Endothelial cell (in vitro differentiated cells): Measurements from ENCODE around the gene IFRD2. TPM values are rescaled to one million over a fixed set of nuclear protein-coding genes. Genes with fewer than 3 reads are reported as not detected.

Experiments used
- DNase-seq: peaks from one replicate; pipeline ENCODE4 v3.0.0; 2021; ENCODE audit warnings: low spot score
- H3K27ac Mint-ChIP-seq: one replicate; pipeline ENCODE4 v1.8.0; 2021; ENCODE audit warnings: mixed read lengths, inconsistent platforms; ENCODE audit not compliant: unreplicated experiment
- H3K27me3 Mint-ChIP-seq: one replicate; pipeline ENCODE4 v1.8.0; 2021; ENCODE audit warnings: mild to moderate bottlenecking, moderate library complexity, mixed read lengths, inconsistent platforms; ENCODE audit not compliant: unreplicated experiment
- H3K36me3 Mint-ChIP-seq: one replicate; pipeline ENCODE4 v1.8.0; 2021; ENCODE audit warnings: mild to moderate bottlenecking, low read depth, mixed read lengths, inconsistent platforms; ENCODE audit not compliant: unreplicated experiment
- H3K4me1 Mint-ChIP-seq: one replicate; pipeline ENCODE4 v1.8.0; 2021; ENCODE audit warnings: mild to moderate bottlenecking, mixed read lengths, inconsistent platforms; ENCODE audit not compliant: unreplicated experiment
- H3K4me3 Mint-ChIP-seq: one replicate; pipeline ENCODE4 v1.8.0; 2021; ENCODE audit warnings: mild to moderate bottlenecking, mixed read lengths, inconsistent platforms; ENCODE audit not compliant: unreplicated experiment
- H3K9me3 Mint-ChIP-seq: one replicate; pipeline ENCODE4 v1.8.0; 2021; ENCODE audit warnings: mixed read lengths, inconsistent platforms; ENCODE audit not compliant: unreplicated experiment
- total RNA-seq: library from RNA; stranded (reverse); fragmentation: NEBNext Ultra II Directional; extraction: Animal tissue kit (Norgen Biotek cat#: 25700); gene quantifications from one replicate; pipeline ENCODE4 v1.2.1, GENCODE V29; 2021; ENCODE audit not compliant: unreplicated experiment
- TF ChIP-seq, protein P1 (sequence below): fragments of 200-600 bp; sonication (generic); IDR thresholded peaks from one replicate; pipeline ENCODE4 v1.5.0; 2021; ENCODE audit warnings: antibody characterized with exemption; ENCODE audit not compliant: unreplicated experiment

Gene IFRD2
- total RNA-seq, 1 donor from 2014 or later: 43.2 TPM

DNA sequence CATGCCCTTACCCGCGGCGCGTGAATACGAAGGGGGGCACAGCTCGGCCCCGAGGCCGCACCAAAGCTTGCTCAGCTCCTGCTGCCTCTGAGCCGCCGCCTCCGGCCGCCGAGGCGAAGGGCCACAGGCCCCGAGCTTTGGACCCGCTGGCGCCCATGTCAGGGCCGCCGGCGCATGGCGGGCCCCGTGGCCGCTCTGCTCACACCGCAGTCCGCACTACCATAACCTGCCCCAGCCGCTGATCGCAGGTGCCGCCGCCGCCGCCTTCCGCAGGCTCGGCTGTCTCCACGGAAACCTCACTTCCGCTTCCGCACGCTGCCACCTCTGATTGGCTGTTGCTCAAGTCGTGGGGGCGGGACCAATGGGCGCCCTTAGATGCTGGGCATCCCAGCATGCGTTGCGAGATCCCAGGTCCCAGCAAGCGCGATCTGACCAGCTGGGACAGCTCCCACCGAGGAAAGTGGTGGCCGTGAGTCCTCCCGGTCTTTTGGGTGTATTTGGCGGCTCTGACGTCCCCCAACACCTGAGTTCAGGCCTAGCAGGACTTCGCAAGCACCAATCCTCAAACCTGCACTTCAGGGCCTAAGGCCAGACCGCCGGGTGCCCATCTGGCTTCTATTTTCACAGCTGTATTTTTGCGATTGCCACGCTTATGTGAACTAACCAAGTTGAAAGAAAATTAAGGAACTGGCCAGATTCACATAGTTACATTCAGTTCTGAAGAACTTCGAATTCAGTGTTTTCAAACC lies 35.9 kb upstream of the IFRD2 start, which contains the start of gene TUSC2:
TSS of gene TUSC2 (minus strand) at position 281 of the 749 bp plus-strand sequence. CDS start at position 157, 124 bp downstream.
- TF ChIP-seq, protein P1, sequence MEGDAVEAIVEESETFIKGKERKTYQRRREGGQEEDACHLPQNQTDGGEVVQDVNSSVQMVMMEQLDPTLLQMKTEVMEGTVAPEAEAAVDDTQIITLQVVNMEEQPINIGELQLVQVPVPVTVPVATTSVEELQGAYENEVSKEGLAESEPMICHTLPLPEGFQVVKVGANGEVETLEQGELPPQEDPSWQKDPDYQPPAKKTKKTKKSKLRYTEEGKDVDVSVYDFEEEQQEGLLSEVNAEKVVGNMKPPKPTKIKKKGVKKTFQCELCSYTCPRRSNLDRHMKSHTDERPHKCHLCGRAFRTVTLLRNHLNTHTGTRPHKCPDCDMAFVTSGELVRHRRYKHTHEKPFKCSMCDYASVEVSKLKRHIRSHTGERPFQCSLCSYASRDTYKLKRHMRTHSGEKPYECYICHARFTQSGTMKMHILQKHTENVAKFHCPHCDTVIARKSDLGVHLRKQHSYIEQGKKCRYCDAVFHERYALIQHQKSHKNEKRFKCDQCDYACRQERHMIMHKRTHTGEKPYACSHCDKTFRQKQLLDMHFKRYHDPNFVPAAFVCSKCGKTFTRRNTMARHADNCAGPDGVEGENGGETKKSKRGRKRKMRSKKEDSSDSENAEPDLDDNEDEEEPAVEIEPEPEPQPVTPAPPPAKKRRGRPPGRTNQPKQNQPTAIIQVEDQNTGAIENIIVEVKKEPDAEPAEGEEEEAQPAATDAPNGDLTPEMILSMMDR: no peak
- Mint-ChIP-seq H3K27ac (peak within 1 kb of the TSS; percentile 74), H3K27me3 (peaks cover 4% of the 10 kb centered on the region), H3K9me3 (no peaks in the 10 kb centered on the region), H3K36me3 (peaks cover 19% of the 10 kb centered on the region), H3K4me1 (peaks cover 29% of the 10 kb centered on the region), H3K4me3 (peak within 1 kb of the TSS; percentile 92)
- peak; percentile 93 for DNase-seq

- Mint-ChIP-seq H3K4me1 (peaks cover 30% of the 10 kb centered on the region), H3K36me3 (peaks cover 16% of the 10 kb centered on the region), H3K9me3 (no peaks in the 10 kb centered on the region), H3K27ac (peak overlapping the region; percentile 74), H3K27me3 (peaks cover 6% of the 10 kb centered on the region), H3K4me3 (peak overlapping the region; percentile 91)
- no peak for DNase-seq
- TF ChIP-seq, protein P1: no peak
Observed at GRCh38 chr3:50327129-50327528, 34.9 kb upstream of the IFRD2 start.

- H3K4me3 Mint-ChIP-seq: no peak overlapping the region
- peaks cover 30% of the 10 kb centered on the region for H3K4me1 Mint-ChIP-seq
- peak overlapping the region; percentile 36 for H3K27ac Mint-ChIP-seq
- TF ChIP-seq, protein P1: no peak
- peaks cover 13% of the 10 kb centered on the region for H3K36me3 Mint-ChIP-seq
- H3K27me3 Mint-ChIP-seq: peaks cover 6% of the 10 kb centered on the region
- no peaks in the 10 kb centered on the region for H3K9me3 Mint-ChIP-seq
- DNase-seq: no peak
Observed at GRCh38 chr3:50326182-50326541, 33.9 kb upstream of the IFRD2 start.

DNA sequence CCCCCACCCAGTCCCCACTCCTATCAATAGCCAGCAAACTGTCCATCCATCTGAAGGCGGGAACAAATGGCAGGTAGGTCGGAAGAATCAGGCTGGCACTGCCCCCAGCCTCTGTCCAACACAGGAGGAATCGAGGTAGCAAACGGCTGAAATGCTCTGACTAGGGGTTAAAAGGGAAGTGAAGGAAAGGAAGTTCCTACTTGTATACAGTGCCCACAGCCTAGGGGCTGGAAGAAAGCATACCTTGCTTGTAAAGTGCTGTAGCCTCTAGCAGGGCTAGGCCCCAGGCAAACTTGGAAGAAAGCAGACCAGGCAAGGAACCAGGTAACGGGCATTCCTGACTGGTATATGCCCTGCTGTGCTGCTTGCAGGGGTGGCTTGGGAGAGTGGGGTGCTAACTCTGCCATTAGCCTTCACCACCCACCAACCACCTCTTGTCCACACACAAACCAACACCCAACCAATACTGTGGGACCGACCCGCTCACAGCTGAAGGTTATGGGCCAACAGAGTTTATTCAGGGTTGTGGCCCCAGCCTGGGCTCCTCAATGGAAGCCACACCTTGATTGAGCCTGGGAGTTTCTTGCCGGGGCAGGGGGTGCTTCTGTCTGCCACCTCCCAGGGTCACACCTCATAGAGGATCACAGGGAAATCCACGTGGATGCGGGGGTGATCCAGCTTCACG lies 33.4 kb upstream of the IFRD2 start:
- TF ChIP-seq, protein P1: no peak
- no peak for DNase-seq
- Mint-ChIP-seq H3K4me3 (no peak overlapping the region), H3K4me1 (peaks cover 32% of the 10 kb centered on the region), H3K27me3 (peaks cover 7% of the 10 kb centered on the region), H3K9me3 (no peaks in the 10 kb centered on the region), H3K36me3 (peaks cover 13% of the 10 kb centered on the region), H3K27ac (peak overlapping the region; percentile 70)

DNA sequence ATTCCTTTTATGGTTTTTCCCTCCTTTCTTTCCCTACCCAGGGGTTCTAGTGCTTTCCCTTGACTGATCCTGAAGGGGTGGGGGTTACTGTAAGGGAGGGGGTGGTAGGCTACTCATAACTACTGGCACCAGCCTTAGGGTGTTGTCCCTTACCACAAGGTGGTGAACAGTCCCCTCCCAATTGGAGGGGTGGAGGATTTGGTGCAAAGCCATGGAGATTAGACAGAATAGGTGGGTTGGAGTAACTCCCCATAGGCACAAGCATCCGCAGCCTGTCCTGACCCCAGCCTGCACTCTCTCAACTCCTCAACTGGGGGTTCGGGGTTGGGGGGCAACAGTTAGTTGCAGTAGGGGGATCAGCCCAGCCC lies 32.9 kb upstream of the IFRD2 start:
- H3K27ac Mint-ChIP-seq: peak overlapping the region; percentile 97
- TF ChIP-seq, protein P1: no peak
- H3K36me3 Mint-ChIP-seq: peaks cover 12% of the 10 kb centered on the region
- H3K4me3 Mint-ChIP-seq: peak overlapping the region; percentile 10
- H3K4me1 Mint-ChIP-seq: peaks cover 37% of the 10 kb centered on the region
- H3K27me3 Mint-ChIP-seq: peaks cover 12% of the 10 kb centered on the region
- no peaks in the 10 kb centered on the region for H3K9me3 Mint-ChIP-seq
- no peak for DNase-seq
